ENCODE data around the gene GPR18. TPM values are rescaled to one million over a fixed set of nuclear protein-coding genes. Genes with fewer than 3 reads are reported as not detected.

Gene GPR18
- total and polyA plus RNA-seq, 4 donors = 0.21 to 1.3 (median 0.42) TPM

GRCh38 chr13:99205621-99206220 is 52.5 kb downstream of the GPR18 start:
- H3K4me1 ChIP-seq (ENCODE audit: control insufficient read depth in 5 of 5, insufficient read depth in 5 of 5, low read length in 5 of 5) = peaks cover 0 to 14% (median 7%) of the 10 kb centered on the region in 5 donors
- H3K9me3 ChIP-seq (ENCODE audit: control insufficient read depth in 4 of 4, insufficient read depth in 3 of 4, low read length in 3 of 4) = no peaks in the 10 kb centered on the region
- WGBS, 2 donors = 85 to 94% methylated on average over 22 of the region's 22 CpGs
- no peak for ATAC-seq (ENCODE audit: insufficient read depth, low FRiP score)
- H3K27me3 ChIP-seq (ENCODE audit: control insufficient read depth in 3 of 3, insufficient read depth in 3 of 3, low read length in 2 of 3) = no peaks in the 10 kb centered on the region
- no peak for DNase-seq
- no peak overlapping the region for H3K4me3 ChIP-seq
- H3K9ac ChIP-seq (ENCODE audit: insufficient read depth in 1 of 2, low read length in 2 of 2) = no peak overlapping the region
- H3K27ac ChIP-seq (ENCODE audit: low read depth in 1 of 2, low read length in 1 of 2) = no peak overlapping the region
- peaks cover 0 to 4% (median 1%) of the 10 kb centered on the region in 4 donors for H3K36me3 ChIP-seq (ENCODE audit: control insufficient read depth in 4 of 4, insufficient read depth in 4 of 4, low read length in 4 of 4)
- no peak for TF ChIP-seq CTCF (IDR thresholded peaks at IDR 0.05; ENCODE audit: control extremely low read depth, extremely low read depth)

Small RNAs within 50 kb of the gene (small RNA-seq; reads per million reads assigned to genes)
- 0.39 reads per million, percentile 48 among the genes with 10 or more reads in this experiment for gene RN7SKP9 (ENCODE audit: low replicate concordance)

Other genes with a start within 250 kb of the GPR18 start
- gene UBAC2, start 57.5 kb downstream of the GPR18 start, total RNA-seq = 10 to 100 TPM; 49.9 to 77.1 TPM
- 10 to 100 TPM; 51.0 to 56.4 TPM for gene UBAC2, start 57.5 kb downstream of the GPR18 start, polyA plus RNA-seq
- 10 to 100 TPM in 1 of 2 donors, 1 to 10 TPM in 1; 6.3 to 38.3 TPM for gene GPR183, start 49.0 kb upstream of the GPR18 start, total RNA-seq
- gene GPR183, start 49.0 kb upstream of the GPR18 start, polyA plus RNA-seq = 10 to 100 TPM in 1 of 2 donors, 1 to 10 TPM in 1; 6.6 to 25.5 TPM
- 100 to 1,000 TPM; 119 to 164 TPM for gene TM9SF2, start 243.1 kb upstream of the GPR18 start, total RNA-seq
- gene TM9SF2, start 243.1 kb upstream of the GPR18 start, polyA plus RNA-seq = 100 to 1,000 TPM in 1 of 2 donors, 10 to 100 TPM in 1; 54.4 to 102 TPM